Measurements from ENCODE around the gene PHF21A. TPM values are rescaled to one million over a fixed set of nuclear protein-coding genes. Genes with fewer than 3 reads are reported as not detected.

The PHF21A gene
- 30.7 TPM for total RNA-seq

DNA sequence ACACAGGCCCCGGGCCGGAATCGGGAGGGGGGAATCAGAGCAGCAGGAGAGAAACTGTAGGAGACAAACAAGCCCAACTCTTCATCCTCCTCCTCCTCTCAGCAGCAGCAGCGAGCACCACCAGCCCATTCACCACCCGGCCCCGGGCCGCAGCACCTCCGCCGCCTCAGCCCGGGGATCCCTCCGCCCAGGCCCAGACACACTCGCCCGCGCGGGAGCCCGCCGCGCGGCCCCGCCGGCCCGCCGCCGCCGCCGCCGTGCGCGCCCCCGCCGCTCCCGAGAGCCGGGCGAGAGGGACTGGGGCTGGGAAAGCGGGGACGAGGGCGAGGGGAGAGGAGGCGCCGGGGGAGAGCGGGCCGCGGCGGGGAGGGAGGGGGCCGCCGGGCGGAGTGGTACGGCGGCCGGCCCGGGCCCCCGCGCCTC lies at the start of gene PHF21A:
Gene PHF21A, minus strand, starts transcription at position 154 of the 423 bp plus-strand sequence. CDS start 37,235 bp downstream, outside the sequence.
- DNase-seq, result peak; percentile 87

DNA sequence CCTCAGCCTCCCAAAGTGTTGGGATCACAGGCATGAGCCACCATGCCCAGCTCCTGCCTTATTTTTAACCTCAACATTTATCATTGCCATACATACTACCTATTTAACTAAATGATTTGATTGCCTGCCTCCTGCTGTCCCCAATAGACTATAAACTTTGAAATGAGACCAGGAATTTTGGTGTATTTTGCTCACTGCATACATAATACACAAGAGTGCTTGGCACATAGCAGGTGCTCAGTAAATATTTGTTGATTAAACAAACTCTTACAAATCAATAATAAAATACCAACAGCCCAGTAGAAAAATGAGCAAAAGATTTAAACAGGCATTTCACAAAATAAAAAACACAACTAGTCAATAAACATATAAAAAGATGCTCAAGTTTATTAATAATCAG lies 49.5 kb upstream of the PHF21A start:
- no peak for DNase-seq

DNA sequence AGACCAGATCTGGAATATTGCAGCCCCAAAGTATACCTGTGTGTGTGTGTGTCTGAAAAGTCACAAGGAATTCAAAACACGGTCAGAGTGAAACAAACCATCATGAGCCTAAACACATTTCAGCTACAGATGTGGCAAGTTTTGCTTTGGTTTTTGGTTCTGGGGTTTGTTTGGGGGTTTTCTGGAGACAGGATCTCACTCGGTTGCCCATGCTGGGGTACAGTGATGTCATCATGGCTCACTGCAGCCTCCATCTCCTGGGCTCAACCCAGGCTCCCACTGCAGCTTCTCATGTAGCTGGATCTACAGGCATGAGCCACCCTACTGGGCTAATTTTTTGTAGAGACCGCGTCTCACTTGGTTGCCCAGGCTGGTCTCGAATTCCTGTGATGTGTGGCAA lies 41.4 kb upstream of the PHF21A start:
- DNase-seq, result no peak

DNA sequence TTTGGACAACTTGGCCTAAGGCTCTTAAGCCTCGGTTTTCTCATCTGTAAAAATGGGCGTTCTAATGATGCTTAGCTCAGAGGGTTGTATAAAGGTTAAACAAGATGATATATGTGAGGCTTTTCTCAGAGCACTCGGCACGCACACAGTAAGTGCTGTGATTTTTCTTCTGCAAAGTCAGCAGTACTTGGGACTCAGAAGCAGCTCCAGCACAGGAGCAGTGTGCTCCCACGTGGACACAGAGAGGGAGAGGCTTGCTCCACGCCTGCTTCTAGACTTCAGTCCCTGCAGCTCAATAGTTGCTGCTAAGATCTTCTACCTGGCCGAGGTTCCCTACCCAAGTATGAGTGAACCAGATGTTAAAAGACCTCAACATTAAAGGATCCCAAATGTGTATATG lies 39.9 kb upstream of the PHF21A start:
- DNase-seq, result no peak

DNA sequence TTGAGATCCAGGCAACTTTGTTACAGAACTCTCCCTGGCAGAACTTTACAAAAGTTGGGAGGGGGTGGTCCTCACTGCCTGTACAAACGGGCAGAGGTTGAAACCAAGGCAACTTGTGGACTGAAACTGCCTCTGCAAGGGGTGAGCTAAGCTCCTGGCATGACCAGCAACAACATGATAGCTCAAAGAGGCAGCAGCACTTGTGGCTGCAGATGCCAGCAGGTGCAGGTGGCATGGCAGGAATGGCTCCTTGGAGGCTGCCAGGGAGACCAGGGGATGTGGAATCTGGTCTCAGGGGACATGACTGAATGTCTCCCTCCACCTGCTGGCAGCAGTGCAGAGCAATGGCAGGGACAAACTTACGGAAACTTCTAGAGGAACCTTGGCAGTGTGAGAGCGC lies 38.8 kb upstream of the PHF21A start:
- no peak for DNase-seq

DNA sequence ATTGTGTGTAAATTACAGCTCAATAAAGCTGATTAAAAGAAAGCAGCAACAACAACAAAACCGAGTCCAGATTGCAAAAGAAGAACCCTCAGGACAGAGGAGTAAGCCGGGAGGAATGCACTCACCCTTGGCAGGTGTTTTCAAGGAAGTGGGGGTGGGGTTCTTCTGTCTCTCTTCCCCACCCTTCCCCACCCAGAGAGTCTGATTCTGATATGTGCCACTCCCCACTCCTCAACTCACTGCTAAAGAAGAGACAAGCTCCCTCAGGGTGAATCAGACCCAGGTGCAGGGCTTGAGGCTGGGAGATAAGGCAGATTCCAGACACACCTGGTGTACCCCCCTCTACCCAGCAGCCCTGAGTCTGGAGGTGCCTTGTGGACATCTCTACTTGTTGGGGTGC lies 38.4 kb upstream of the PHF21A start:
- DNase-seq, result no peak

DNA sequence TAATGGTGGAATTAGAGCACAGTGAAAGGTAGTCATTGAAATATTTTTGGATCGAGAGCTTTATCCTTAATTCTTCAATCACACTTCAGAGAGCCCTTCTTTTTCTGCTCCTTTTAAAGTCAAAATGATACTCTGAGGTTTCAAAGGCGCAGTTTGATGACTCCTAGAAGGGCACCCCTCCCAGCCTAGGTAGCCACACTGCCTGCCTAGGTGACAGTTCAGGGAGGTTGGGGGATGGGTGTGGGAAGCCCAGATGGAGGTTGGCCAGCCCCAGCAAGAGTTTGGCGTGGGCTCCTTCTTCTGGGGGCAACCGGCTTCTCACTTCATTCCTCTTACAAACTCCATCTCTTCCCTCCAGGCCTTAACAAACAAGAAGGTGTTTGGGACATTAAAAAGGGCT lies 28.6 kb upstream of the PHF21A start:
- no peak for DNase-seq

DNA sequence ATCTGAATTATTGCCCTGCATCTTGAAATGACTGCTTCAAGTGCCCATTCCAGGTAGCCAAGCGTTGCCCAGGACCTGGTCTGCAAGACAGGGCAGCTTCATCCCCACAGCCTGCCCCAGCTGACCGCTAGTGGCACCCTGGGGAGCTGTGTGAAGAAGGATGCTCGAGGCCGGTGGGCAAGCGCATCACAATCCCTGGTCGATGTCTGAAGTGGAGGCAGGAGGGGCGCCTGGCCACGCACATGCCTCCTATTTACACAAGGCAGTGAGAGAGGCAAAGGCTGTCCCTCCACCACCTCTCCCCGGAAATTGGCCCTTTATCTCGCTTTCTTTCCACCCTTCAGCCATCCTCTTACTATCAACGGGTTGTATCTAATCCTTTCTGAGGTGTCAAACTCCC lies 28.1 kb upstream of the PHF21A start:
- no peak for DNase-seq

DNA sequence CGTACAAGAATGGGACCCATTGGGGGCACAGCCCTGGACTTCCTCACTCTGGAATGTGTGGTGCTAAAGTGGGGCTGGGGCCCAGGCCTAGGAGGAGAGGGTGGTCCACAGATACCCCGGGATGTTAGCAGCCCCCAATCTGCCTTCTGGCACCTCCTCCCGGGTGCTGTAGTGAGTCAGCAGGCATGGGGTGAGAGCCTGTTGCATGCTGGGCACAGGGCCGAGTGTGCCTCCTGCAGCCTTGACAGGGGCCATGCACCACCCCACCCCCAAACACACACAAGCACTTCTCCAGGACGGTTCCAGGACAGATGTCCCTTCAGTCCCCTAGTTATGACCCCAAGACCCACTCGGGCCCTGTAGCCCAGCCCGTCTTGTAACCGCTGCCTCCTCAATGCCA lies 23.5 kb upstream of the PHF21A start:
- DNase-seq, result no peak

DNA sequence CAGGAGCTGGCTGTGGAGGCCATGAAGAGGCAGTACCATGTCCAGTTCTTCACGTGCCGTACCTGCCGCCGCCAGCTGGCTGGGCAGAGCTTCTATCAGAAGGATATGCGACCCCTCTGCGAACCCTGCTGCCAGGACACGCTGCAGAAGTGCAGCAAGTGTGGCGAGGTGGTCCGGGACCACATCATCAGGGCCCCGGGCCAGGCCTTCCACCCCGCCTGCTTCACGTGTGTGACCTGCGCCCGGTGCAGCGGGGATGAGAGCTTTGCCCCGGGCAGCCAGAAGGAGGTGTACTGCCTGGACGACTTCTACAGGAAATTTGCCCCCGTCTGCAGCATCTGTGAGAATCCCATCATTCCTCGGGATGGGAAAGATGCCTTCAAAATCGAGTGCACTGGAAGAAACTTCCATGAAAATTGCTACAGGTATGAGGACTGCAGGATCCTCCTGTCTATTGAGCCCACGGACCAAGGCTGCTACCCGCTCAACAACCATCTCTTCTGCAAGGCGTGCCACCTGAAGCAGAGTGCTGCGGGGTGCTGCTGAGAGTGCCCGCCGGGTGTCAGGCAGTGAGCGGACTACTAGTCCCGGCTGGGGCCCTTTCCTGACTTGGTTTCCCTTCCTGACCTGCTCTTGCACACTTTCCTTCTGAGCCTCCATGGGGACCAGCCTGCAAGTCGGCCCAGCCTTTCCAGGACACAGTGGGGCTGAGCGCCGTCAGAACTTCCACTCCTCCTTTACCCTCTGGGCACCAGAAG lies 22.0 kb upstream of the PHF21A start:
- DNase-seq, result no peak

DNA sequence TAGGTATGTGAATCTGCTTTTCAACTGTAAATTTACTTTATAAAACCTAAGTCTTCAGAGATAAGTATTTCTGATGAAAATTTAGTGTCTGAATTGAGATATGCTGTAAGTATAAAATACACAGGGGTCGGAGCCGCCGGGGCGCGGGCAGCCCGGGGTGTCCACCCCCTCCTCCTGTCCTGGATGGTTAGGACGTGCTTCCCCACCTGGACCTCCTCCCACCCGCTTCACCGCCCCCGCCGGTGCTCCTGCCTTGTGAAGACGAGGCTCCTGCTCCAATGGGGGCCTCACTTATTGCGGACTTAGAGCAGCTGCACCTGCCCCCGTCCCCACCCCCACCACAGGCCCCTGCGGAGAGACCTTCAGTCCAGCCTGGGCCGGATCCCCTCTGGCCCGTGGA lies 21.3 kb upstream of the PHF21A start:
- no peak for DNase-seq

DNA sequence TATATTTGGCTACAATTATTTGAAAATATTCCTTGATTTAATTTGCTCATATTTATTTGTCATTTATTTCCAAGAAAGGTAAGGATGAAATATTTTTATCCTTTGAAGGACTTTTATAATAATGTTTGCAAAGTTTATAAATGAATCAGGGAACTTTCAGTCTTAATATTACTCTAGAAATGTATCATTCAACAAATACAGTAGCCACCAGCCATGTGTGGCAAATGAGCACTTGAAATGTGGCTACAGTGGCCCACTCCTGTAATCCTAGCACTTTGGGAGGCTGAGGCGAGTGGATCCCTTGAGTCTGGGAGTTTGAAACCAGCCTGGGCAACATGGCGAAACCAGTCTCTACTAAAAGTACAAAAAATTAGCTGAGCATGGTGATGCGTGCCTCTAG lies 20.3 kb upstream of the PHF21A start:
- no peak for DNase-seq

DNA sequence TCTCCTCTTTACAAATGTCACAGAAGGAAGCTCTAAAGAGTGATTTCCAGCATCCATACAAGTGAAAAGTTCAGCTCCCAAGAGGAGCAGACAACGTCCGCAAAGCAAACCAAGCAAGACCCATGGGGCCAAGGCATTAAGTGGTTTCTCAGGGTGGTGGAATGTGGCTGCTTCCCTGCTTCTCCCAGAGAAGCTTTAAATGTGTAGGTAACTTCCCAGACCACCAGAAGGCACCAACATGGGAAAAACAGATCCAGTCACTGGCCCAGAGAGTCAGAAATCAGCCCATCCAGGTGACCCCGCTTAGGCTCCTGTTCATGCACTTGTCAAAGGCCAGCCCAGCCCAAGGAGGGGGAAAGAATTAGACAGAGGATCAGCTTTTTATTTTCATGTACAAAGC lies 13.3 kb upstream of the PHF21A start:
- DNase-seq, result no peak

DNA sequence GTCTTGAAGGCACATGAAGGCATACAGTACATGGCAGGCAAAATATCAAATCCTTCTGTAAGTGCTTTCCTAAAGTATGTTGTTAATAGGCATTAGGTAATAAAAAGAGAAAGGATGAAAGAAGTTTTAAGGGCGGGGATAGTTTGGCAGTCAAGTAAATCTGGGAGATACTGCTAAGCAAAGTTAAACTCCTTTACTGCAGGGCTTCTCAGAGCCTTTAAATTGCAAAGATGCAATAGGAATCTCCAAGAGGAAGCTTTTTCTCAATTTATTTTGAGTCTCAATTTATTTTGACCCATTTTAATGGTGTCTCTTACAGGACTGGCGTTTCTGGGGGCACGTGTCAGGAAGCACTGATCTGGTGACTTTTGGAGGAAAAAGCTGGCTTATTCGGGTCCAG lies 12.8 kb upstream of the PHF21A start:
- DNase-seq, result no peak

DNA sequence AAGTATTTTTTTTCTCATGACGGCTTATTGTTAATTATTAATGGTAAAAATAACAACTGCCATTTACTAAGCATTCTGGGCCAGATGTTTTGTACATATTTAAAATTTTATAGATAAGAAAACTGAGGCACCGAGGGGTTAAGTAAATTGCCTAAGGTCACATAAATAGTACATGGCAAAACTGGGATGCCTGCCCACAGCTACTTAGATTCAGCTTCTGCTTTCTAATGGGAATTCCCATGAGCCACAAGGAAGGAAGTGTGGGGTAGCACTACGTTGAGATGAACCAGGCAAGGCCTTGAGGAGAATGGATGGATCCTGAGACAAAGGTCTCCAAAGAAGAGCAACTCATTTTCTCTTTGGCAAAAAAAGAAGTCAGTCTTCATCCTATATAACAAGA lies 11.9 kb upstream of the PHF21A start:
- DNase-seq, result no peak

DNA sequence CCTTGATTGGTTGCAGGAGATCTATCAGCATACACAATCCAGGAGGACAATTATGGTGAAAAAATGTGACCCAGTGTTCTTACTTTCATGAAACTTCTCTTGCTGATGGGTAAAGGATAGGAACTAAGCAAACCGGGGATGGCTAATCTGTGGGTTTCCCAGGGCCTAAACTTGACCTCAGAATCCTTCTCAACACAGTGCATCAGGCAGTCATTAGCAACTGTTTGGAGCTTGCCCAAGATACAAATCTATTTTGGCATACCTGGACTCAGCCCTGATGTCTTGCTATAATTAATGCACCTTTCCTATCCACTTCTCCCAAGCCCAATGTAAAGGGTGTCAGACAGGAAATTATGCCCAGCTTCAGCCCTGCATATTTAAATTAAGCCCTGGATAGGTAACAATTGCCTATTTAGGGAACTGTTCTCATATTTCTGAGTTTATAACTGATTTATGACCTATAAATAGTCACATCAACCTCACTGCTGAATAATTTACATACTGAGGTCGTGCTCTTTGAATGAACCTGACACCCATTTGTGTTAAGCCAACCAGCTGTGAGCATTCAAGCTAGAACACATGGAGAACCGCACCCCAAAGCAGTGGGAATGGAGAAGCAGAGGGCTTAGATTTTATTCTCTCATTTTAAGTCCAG lies 9.2 kb upstream of the PHF21A start:
- DNase-seq, result no peak

DNA sequence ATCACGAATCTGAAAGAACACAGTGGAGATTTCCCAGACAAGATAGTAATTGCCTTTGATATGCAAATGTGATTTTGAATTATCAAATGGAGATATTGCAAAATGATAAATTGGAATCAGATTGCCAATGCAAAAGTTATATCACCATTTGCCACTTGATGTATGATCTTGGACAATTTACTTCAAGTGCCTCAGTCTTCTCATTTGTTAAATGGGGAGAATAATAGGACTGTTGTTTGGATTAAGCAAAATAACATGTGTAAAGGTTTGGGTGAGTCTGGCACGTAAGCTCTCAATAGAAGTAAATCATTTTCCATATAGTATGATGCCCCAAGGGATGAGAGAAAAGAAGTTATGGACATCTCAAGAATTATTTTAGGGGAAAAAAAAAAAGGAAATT lies 7.9 kb upstream of the PHF21A start:
- DNase-seq, result no peak

DNA sequence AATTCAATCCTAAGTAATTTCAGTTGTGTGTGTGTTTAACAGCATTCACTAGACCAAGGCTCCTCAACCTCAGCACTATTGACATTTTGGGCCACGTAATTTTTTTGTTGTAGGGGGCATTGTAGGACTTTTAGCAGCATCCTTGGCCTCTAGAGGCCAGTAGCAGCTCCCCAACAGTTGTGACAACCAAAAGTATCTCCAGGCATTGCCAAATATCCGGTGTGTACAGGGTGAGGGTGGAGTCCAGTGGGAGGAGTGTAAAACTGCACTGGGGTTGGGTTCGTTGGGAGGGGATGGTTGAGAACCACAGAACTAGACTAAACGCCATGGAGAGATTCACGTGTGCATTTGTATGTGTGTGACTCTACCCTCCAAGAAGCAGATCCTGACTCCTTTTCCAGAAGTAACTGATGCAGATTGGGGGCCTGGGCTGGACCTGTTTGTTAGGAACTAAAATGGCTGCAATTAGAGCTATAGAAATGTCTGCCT lies 5.9 kb upstream of the PHF21A start:
- DNase-seq, result no peak

DNA sequence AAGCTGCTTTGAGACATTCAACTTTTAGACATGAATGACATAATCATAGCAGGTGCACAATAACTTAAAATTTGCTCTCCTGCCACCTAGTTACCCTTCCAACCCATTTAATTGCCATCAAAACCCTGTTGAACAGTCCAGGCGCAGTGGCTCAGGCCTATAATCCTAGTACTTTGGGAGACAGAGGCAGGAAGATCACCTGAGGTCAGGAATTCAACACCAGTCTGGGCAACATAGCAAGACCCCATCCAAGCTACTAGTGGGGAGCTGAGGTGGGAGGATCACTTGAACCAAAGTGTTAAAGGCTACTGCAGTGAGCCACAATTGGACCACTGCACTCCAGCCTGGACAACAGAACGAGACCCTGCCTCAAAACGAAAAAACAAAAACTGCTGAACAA lies 4.0 kb upstream of the PHF21A start:
- no peak for DNase-seq

DNA sequence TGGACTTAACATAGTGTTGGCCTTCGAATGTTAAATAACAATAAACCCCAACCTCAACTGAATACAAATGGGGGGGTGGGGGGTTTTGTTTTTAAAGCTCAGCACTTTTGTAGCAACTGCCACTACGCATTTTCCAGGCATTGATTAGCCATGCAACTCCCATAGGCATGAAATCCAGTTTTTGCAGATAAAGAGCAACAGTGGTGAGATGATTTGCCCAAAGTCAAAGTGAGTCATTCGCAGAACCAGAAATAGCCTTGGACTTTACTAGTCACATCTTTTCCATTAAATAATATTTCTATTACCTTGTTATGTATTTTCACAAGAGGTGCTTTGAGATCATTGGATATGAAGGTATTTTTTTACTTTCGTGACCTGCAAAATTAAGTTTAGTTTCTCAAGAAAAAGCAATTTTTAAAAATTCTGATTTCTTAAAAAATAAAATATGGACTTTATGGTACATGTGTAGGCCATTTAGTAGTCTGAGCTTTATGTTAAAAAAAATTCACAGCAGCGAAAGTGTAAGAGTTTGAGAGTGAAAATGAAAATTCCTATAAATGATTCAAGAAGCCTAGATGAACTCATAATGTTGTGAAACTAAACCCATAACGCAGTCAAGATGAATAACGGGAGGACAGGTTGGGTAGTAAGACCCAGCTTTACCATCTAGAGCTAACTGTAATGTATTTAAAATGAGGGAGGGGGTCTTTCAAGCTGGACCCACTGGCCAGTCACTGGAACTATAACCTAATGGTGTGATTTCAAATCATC lies 1.9 kb upstream of the PHF21A start:
- DNase-seq, result no peak

DNA sequence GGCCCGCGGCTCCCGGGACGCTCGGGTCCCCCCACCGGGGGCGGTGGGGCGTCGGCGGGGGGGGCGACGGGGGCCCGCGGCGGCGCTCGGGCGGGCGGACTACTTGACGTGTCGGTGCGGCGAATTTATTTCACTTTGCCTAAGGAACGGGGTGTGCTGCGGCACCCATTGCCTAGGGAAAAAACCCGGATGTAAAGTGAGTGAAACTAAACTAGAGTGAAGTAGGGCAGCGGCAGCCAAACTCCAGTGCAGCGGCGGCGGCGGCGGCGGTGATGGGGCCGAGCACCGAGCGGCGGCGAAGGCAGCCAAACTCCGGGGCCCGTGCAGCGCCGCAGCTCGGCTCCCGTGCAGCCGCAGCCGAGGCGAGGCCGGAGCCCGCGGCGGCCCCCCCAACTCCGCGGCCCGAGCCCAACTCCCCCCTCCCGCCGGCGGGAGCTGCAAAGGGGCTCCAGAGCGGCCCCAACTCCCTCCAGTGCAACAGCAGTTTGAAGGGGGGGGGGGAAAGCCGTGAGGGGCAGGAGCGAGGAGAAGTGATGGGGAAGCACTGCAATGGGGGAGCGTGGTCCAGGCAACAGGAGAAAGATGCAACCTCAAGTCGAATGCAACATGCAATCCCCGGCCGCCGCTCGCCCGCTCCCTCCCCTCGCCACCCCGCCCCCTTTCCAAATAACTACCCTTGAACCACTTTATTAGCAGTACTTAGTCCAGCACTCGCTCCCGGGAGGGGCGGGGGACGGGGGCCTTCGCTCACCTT lies 647 bp upstream of the PHF21A start:
- DNase-seq, result peak; percentile 76
